Left ventricle myocardium inferior (tissue), 1 donor: Measurements from ENCODE around the gene SYCP1. TPM values are rescaled to one million over a fixed set of nuclear protein-coding genes. Genes with fewer than 3 reads are reported as not detected.
"Not testable (repeated sequence)": the region's sequence is repeated elsewhere in the genome, so short reads cannot be mapped to it uniquely, and the experiment has no call there.

Experiments used
- DNase-seq: peaks from one replicate; pipeline ENCODE4 v3.0.0-alpha.2; 2020
- H3K27ac ChIP-seq: fragments of 200-600 bp; replicated peaks from 2 replicates; pipeline ENCODE4 v1.8.0; 2021
- H3K27me3 ChIP-seq: fragments of 200-600 bp; 2 replicates; pipeline ENCODE4 v1.8.0; 2021; ENCODE audit warnings: low read depth
- H3K36me3 ChIP-seq: fragments of 200-600 bp; 2 replicates; pipeline ENCODE4 v1.8.0; 2021
- H3K4me1 ChIP-seq: fragments of 200-600 bp; 2 replicates; pipeline ENCODE4 v1.8.0; 2021
- H3K4me3 ChIP-seq: fragments of 200-600 bp; 2 replicates; pipeline ENCODE4 v1.8.0; 2021; ENCODE audit warnings: mild to moderate bottlenecking, moderate library complexity
- H3K9me3 ChIP-seq: fragments of 200-600 bp; replicated peaks from 2 replicates; pipeline ENCODE4 v1.8.0; 2021
- intact Hi-C: fragments of 100-400 bp; cut with micrococcal nuclease; formaldehyde crosslinking; loops from one replicate; pipeline ENCODE4 v1.11.0; 2022
- total RNA-seq: library from RNA; stranded (reverse); fragmentation: NEBNext Ultra II Directional; extraction: Animal tissue kit (Norgen Biotek cat#: 25700); gene quantifications from one replicate; pipeline ENCODE4 v1.2.1, GENCODE V29; 2021
- TF ChIP-seq, protein P1 (sequence below): fragments of 200-600 bp; IDR thresholded peaks from 2 replicates; pipeline ENCODE4 v1.8.0; 2021; ENCODE audit warnings: antibody characterized with exemption, mild to moderate bottlenecking, borderline replicate concordance
- donor health status: DM: no; HTN: yes; CAD: no; lungs with severe emphysema.

Gene SYCP1
- total RNA-seq, 1 donor from 2014 or later: not detected

DNA sequence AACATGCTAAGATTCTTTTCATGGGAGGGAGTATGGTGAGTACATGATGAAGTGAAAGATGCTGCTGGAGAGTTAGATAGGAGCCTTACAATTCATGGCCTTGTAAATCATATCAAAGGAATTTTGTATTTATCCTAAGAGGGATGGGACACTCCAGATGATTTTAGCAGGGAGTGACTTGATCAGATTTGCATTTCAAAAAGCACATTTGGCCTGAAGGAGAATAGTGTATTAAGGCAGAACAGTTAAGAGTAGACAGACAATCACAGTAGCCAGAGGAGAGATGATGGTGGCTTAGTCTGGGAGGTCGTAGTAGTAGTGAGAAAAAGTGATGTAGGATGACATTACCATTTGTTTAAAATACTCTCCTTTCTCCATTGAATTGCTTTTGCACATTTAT lies 48.8 kb downstream of the SYCP1 start:
- DNase-seq: no peak
- peaks cover 21% of the 10 kb centered on the region for H3K9me3 ChIP-seq
- H3K4me1 ChIP-seq: no peaks in the 10 kb centered on the region
- no peaks in the 10 kb centered on the region for H3K36me3 ChIP-seq
- no peak overlapping the region for H3K27ac ChIP-seq
- intact Hi-C loops: no loop called here
- TF ChIP-seq, protein P1, sequence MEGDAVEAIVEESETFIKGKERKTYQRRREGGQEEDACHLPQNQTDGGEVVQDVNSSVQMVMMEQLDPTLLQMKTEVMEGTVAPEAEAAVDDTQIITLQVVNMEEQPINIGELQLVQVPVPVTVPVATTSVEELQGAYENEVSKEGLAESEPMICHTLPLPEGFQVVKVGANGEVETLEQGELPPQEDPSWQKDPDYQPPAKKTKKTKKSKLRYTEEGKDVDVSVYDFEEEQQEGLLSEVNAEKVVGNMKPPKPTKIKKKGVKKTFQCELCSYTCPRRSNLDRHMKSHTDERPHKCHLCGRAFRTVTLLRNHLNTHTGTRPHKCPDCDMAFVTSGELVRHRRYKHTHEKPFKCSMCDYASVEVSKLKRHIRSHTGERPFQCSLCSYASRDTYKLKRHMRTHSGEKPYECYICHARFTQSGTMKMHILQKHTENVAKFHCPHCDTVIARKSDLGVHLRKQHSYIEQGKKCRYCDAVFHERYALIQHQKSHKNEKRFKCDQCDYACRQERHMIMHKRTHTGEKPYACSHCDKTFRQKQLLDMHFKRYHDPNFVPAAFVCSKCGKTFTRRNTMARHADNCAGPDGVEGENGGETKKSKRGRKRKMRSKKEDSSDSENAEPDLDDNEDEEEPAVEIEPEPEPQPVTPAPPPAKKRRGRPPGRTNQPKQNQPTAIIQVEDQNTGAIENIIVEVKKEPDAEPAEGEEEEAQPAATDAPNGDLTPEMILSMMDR: no peak
- H3K4me3 ChIP-seq: no peak overlapping the region
- H3K27me3 ChIP-seq: peaks cover 16% of the 10 kb centered on the region

DNA sequence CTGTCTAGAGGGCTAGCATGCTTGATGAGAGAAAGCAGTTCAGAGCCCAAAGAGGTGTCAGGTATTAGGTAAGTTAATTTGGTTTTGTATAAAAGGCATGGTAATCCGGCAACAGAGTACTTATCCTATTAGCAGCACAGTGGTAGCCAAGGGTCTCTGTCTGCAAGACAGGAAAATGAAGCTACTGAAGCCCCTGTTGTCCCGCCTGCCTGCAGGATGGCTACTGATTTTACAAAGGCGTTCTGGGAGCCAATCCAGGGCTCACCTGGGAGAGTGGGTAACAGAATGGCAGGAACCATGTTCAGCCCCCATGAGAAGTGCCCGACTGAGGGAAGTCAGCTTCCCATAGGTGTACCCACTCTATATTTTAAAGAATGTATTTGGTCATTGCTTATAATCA lies 61.1 kb downstream of the SYCP1 start:
- H3K36me3 ChIP-seq, H3K4me3 ChIP-seq, intact Hi-C loops, H3K27ac ChIP-seq, H3K4me1 ChIP-seq, DNase-seq, H3K9me3 ChIP-seq: not testable (repeated sequence)
- H3K27me3 ChIP-seq: peaks cover 22% of the 10 kb centered on the region

DNA sequence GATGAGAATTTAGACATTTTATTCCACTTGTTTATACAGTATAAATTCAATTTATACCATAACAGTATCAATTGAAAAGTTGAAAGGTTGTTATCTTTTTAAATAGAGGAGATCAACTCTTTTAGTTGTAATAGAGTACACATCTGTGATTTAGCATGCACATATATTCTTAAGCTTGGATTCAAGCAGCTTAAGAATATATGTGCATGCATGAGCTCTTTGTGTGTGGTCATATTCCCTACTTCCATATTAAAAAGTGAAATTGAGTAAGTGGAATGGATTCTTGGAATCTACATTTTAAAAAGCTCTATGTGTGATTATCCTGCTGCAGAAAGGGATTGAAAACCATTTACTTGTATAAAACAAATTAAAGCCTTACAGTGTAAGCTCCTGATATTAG lies 71.9 kb downstream of the SYCP1 start:
- H3K36me3 ChIP-seq: no peaks in the 10 kb centered on the region
- intact Hi-C loops: no loop called here
- TF ChIP-seq, protein P1: no peak

DNA sequence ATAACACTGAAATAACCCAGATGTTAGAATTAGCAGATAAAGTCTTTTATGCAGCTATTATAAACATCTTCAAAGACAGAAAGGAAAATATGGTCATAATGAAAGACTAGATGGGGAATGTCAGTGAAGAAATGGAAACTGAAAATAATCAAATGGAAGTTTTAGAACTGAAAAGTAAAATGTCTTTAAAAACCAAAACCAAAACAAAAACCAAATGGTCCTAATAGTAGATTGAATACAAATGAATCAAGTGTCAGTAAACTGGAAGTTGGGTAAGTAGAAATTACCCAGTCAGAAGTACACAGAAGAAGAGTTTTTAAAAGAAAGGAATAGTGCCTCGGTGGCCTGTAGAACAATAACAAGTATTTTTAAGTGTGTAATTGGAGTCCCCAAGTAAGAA lies 72.7 kb downstream of the SYCP1 start:
- intact Hi-C loops: no loop called here
- H3K27ac ChIP-seq: no peak overlapping the region
- no peak overlapping the region for H3K4me3 ChIP-seq
- TF ChIP-seq, protein P1: no peak
- no peaks in the 10 kb centered on the region for H3K36me3 ChIP-seq
- H3K4me1 ChIP-seq: no peaks in the 10 kb centered on the region
- DNase-seq: no peak
- peaks cover 2% of the 10 kb centered on the region for H3K27me3 ChIP-seq
- peaks cover 1% of the 10 kb centered on the region for H3K9me3 ChIP-seq

More for the DNA sequence above, 71.9 kb downstream of the SYCP1 start:
- Histone ChIP-seq H3K4me1 (no peaks in the 10 kb centered on the region), H3K27me3 (peaks cover 6% of the 10 kb centered on the region), H3K27ac (no peak overlapping the region), H3K9me3 (no peaks in the 10 kb centered on the region), H3K4me3 (no peak overlapping the region)
- DNase-seq: no peak

DNA sequence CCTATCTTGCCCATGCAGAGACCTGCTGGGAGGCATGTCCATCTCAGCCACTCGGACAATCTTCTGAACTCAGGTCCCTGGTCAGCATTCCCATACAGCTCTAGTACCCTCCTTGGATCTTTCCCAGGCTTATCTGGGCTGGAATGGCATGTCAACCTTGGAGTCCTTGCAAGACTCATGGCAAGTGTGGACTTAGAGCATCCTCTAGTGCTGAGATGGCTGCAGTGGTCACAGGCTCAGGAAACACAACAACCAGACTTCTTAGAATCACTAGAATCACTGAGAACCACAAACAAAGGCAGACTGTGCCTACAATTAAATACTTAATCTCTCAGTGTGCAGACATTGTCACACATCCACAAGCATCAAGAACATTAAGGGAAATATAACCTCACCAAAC lies 101.9 kb downstream of the SYCP1 start:
- TF ChIP-seq, protein P1: peak; percentile 41
- H3K27me3 ChIP-seq: peaks cover 13% of the 10 kb centered on the region
- no peak overlapping the region for H3K4me3 ChIP-seq
- H3K36me3 ChIP-seq: no peaks in the 10 kb centered on the region
- H3K4me1 ChIP-seq: no peaks in the 10 kb centered on the region
- H3K27ac ChIP-seq: no peak overlapping the region
- DNase-seq: no peak
- H3K9me3 ChIP-seq: peaks cover 5% of the 10 kb centered on the region
- intact Hi-C loops: no loop called here

DNA sequence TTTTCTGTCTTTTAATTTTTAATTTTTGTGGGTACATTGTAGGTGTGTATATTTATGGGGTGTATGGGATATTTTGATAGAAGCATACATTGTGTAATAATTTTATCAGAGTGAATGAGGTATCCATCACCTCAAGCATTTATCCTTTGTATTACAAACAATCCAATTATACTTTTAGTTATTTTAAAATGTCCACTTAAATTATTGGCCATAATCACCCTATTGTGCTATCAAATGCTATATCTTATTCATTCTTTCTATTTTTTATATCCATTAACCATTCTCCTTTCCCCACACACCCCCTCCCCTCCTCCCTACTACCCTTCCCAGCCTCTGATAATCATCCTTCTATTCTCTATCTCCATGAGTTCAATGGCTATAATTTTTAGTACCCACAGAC lies 104.8 kb downstream of the SYCP1 start:
- H3K27ac ChIP-seq: no peak overlapping the region
- TF ChIP-seq, protein P1: no peak
- H3K27me3 ChIP-seq: peaks cover 13% of the 10 kb centered on the region
- no peaks in the 10 kb centered on the region for H3K4me1 ChIP-seq
- no peaks in the 10 kb centered on the region for H3K9me3 ChIP-seq
- DNase-seq: no peak
- no peak overlapping the region for H3K4me3 ChIP-seq
- intact Hi-C loops: no loop called here
- no peaks in the 10 kb centered on the region for H3K36me3 ChIP-seq
